SK-N-SH (cell line): ENCODE results near the gene DMGDH.

Experiments
- CTCF ChIP-seq: fragments of 200-600 bp; sonication (generic); IDR thresholded peaks from 2 replicates; pipeline ENCODE4 v1.6.1; 2017; ENCODE audit warnings: antibody characterized with exemption, mild to moderate bottlenecking, moderate library complexity
- EP300 ChIP-seq, 2 experiments: IDR thresholded peaks; 2 replicates each; pipeline versions ENCODE4 v1.4.0 to v1.6.1; 2012; ENCODE audit warnings: borderline replicate concordance in 1 of 2, low read depth in 1 of 2, low read length in 1 of 2
- EZH2phosphoT487 ChIP-seq: fragments of 200-600 bp; sonication (generic); IDR thresholded peaks from 2 replicates; pipeline ENCODE4 v1.6.1; 2017; ENCODE audit warnings: low read depth, mixed run types, mild to moderate bottlenecking, antibody characterized with exemption, moderate library complexity, borderline replicate concordance
- MXI1 ChIP-seq: IDR thresholded peaks from 2 replicates; pipeline ENCODE4 v1.6.1; 2012; ENCODE audit warnings: mild to moderate bottlenecking, low read depth, low read length, improper control_type of control experiment
- NRF1 ChIP-seq: IDR thresholded peaks from 2 replicates; pipeline ENCODE4 v1.6.1; 2012; ENCODE audit warnings: low read depth, mild to moderate bottlenecking, low read length
- REST ChIP-seq: IDR thresholded peaks from 2 replicates; pipeline ENCODE4 v1.6.1; 2012; ENCODE audit warnings: mild to moderate bottlenecking, low read depth, low read length, moderate library complexity
- RFX5 ChIP-seq: IDR thresholded peaks from 2 replicates; pipeline ENCODE4 v1.6.1; 2012; ENCODE audit warnings: mild to moderate bottlenecking, improper control_type of control experiment, low read length
- SIN3A ChIP-seq: IDR thresholded peaks from 2 replicates; pipeline ENCODE4 v1.6.1; 2012; ENCODE audit warnings: low read depth, mild to moderate bottlenecking, low read length, moderate library complexity, borderline replicate concordance
- TAF1 ChIP-seq: IDR thresholded peaks from 2 replicates; pipeline ENCODE4 v1.6.1; 2012; ENCODE audit warnings: low read depth, mild to moderate bottlenecking, low read length, moderate library complexity, borderline replicate concordance
- TCF12 ChIP-seq: IDR thresholded peaks from 2 replicates; pipeline ENCODE4 v1.4.0; 2012

GRCh38 chr5:79036769-79037168, 32.7 kb downstream of the DMGDH start:
- TF ChIP-seq RFX5 = no peak
- TF ChIP-seq EZH2phosphoT487 = no peak
- no peak for TF ChIP-seq CTCF
- TF ChIP-seq EP300 (IDR thresholded peaks at IDR 0.05; ENCODE audit: borderline replicate concordance in 1 of 2, low read depth in 1 of 2, low read length in 1 of 2) = no peak
- no peak for TF ChIP-seq NRF1
- TF ChIP-seq TCF12 = no peak
- no peak for TF ChIP-seq MXI1
- TF ChIP-seq REST = no peak
- no peak for TF ChIP-seq TAF1
- TF ChIP-seq SIN3A = no peak
